GM23338 (cell line): Measurements from ENCODE around the gene FAM131B. TPM values are rescaled to one million over a fixed set of nuclear protein-coding genes. Genes with fewer than 3 reads are reported as not detected.

Experiments
- ATAC-seq: fragments of 200-7000 bp; cut with Tn5 transposase; 3 replicates; pipeline ENCODE4 v1.9.1; 2020
- DNase-seq: peaks from one replicate; pipeline ENCODE4 v3.0.0-alpha.2; 2015; ENCODE audit warnings: low spot score
- H2AFZ ChIP-seq: fragments of 200-600 bp; sonication (generic); 2 replicates; pipeline ENCODE4 v1.8.0; 2016; ENCODE audit warnings: antibody characterized with exemption, mild to moderate bottlenecking, moderate library complexity
- H3F3A ChIP-seq: fragments of 200-600 bp; sonication (generic); replicated peaks from 2 replicates; pipeline ENCODE4 v1.8.0; 2017; ENCODE audit warnings: antibody characterized with exemption, mixed run types, low read depth
- H3K27ac ChIP-seq: fragments of 200-600 bp; sonication (generic); 2 replicates; pipeline ENCODE4 v1.6.1; 2016; ENCODE audit warnings: low read depth
- H3K27me3 ChIP-seq: fragments of 200-600 bp; sonication (generic); 2 replicates; pipeline ENCODE4 v1.8.0; 2016; ENCODE audit warnings: mild to moderate bottlenecking, mixed run types, moderate library complexity; ENCODE audit not compliant: insufficient read depth
- H3K36me3 ChIP-seq: fragments of 200-600 bp; sonication (generic); 2 replicates; pipeline ENCODE4 v1.8.0; 2016; ENCODE audit warnings: mild to moderate bottlenecking; ENCODE audit not compliant: insufficient read depth
- H3K4me1 ChIP-seq: fragments of 200-600 bp; sonication (generic); 2 replicates; pipeline ENCODE4 v1.8.0; 2016; ENCODE audit warnings: mild to moderate bottlenecking, moderate library complexity; ENCODE audit not compliant: insufficient read depth
- H3K4me2 ChIP-seq: fragments of 200-600 bp; sonication (generic); 2 replicates; pipeline ENCODE4 v1.7.1; 2017; ENCODE audit warnings: mixed run types
- H3K4me3 ChIP-seq: fragments of 200-600 bp; sonication (generic); 2 replicates; pipeline ENCODE4 v1.6.1; 2016; ENCODE audit warnings: mixed run types
- H3K79me2 ChIP-seq: fragments of 200-600 bp; sonication (generic); replicated peaks from 2 replicates; pipeline ENCODE4 v1.8.0; 2017; ENCODE audit warnings: mild to moderate bottlenecking; ENCODE audit not compliant: insufficient read depth
- H3K9me2 ChIP-seq: fragments of 200-600 bp; sonication (generic); 2 replicates; pipeline ENCODE4 v1.8.0; 2017; ENCODE audit not compliant: insufficient read depth
- H4K20me1 ChIP-seq: fragments of 200-600 bp; sonication (generic); replicated peaks from 2 replicates; pipeline ENCODE4 v1.8.0; 2017; ENCODE audit warnings: mild to moderate bottlenecking; ENCODE audit not compliant: insufficient read depth
- H3K27ac Mint-ChIP-seq: 2 replicates; pipeline ENCODE4 v1.8.0; 2020; ENCODE audit warnings: inconsistent platforms, mild to moderate bottlenecking, moderate library complexity, mixed read lengths
- H3K27me3 Mint-ChIP-seq: 3 replicates; pipeline ENCODE4 v1.8.0; 2022; ENCODE audit warnings: low read depth, mild to moderate bottlenecking, moderate library complexity, mixed read lengths, inconsistent platforms; ENCODE audit not compliant: insufficient read depth, poor library complexity
- H3K36me3 Mint-ChIP-seq: 3 replicates; pipeline ENCODE4 v1.8.0; 2021; ENCODE audit warnings: low read depth, mild to moderate bottlenecking, inconsistent platforms, moderate library complexity, mixed read lengths
- H3K4me1 Mint-ChIP-seq: 3 replicates; pipeline ENCODE4 v1.8.0; 2020; ENCODE audit warnings: mild to moderate bottlenecking, inconsistent platforms, mixed read lengths
- H3K4me3 Mint-ChIP-seq: 3 replicates; pipeline ENCODE4 v1.8.0; 2021; ENCODE audit warnings: moderate library complexity, mild to moderate bottlenecking, inconsistent platforms, mixed read lengths
- H3K9me3 Mint-ChIP-seq: 3 replicates; pipeline ENCODE4 v1.8.0; 2020; ENCODE audit warnings: moderate library complexity, mild to moderate bottlenecking, inconsistent platforms, mixed read lengths
- EZH2phosphoT487 ChIP-seq: fragments of 200-600 bp; sonication (generic); IDR thresholded peaks from one replicate; pipeline ENCODE4 v1.8.1; 2018; ENCODE audit warnings: antibody characterized with exemption; ENCODE audit not compliant: unreplicated experiment
- JUNB ChIP-seq: IDR thresholded peaks from one replicate; pipeline ENCODE4 v1.6.1; 2016; ENCODE audit warnings: antibody characterized with exemption; ENCODE audit not compliant: unreplicated experiment
- POLR2AphosphoS5 ChIP-seq: IDR thresholded peaks from 2 replicates; pipeline ENCODE4 v1.6.1; 2016; ENCODE audit warnings: antibody characterized with exemption, low read depth
- STAT1 ChIP-seq: IDR thresholded peaks from one replicate; pipeline ENCODE4 v1.6.1; 2016; ENCODE audit warnings: antibody characterized with exemption; ENCODE audit not compliant: unreplicated experiment
- ZNF114 ChIP-seq: fragments of 250-450 bp; sonication (Bioruptor Pico); IDR thresholded peaks from 2 replicates; pipeline ENCODE4 v1.5.0; 2020; ENCODE audit warnings: mild to moderate bottlenecking, moderate library complexity
- ZNF331 ChIP-seq: fragments of 250-450 bp; sonication (Bioruptor Pico); IDR thresholded peaks from 2 replicates; pipeline ENCODE4 v1.5.0; 2020; ENCODE audit warnings: low read depth, mild to moderate bottlenecking, moderate library complexity
- polyA plus RNA-seq: library from polyadenylated mRNA; unstranded; fragments of >200 nt; fragmentation: Nextera tagmentation; extraction: Ambion mirVana; gene quantifications from 2 replicates; pipeline ENCODE4 v1.2.1, GENCODE V29; 2016
- total RNA-seq: library from RNA; depleted of rRNA; stranded (reverse); fragments of >200 nt; shearing (Covaris generic); gene quantifications from 2 replicates; pipeline ENCODE4 v1.2.3, GENCODE V29; 2014
- TF ChIP-seq, protein P1 (sequence below): fragments of 250-450 bp; sonication (Bioruptor Pico); IDR thresholded peaks from 2 replicates; pipeline ENCODE4 v1.5.0; 2020; ENCODE audit warnings: mild to moderate bottlenecking, moderate library complexity

Gene FAM131B
- total and polyA plus RNA-seq, 2 experiments from 2014 or later = 4.7 to 30.2 TPM

DNA sequence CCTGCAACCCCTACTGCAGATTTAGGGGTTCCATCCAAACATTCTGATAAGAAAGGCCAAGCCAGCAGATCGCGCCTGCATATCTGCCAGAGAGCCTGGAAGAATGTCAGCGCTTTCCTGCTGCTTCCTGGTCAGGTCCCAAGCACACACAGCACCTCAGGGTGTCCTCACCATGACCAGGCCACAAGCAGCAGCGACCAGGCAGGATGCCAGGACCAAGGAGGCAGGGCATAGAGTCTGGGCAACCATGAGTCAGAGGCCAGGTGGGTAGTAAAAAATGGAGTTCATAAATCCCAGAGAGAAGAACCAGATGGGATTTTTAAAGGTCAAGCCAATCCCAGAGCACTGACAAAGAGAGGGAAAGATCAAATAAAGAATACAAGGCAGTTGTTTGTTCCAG is 5.5 kb upstream of the FAM131B start (continued):
- TF ChIP-seq, protein P1, sequence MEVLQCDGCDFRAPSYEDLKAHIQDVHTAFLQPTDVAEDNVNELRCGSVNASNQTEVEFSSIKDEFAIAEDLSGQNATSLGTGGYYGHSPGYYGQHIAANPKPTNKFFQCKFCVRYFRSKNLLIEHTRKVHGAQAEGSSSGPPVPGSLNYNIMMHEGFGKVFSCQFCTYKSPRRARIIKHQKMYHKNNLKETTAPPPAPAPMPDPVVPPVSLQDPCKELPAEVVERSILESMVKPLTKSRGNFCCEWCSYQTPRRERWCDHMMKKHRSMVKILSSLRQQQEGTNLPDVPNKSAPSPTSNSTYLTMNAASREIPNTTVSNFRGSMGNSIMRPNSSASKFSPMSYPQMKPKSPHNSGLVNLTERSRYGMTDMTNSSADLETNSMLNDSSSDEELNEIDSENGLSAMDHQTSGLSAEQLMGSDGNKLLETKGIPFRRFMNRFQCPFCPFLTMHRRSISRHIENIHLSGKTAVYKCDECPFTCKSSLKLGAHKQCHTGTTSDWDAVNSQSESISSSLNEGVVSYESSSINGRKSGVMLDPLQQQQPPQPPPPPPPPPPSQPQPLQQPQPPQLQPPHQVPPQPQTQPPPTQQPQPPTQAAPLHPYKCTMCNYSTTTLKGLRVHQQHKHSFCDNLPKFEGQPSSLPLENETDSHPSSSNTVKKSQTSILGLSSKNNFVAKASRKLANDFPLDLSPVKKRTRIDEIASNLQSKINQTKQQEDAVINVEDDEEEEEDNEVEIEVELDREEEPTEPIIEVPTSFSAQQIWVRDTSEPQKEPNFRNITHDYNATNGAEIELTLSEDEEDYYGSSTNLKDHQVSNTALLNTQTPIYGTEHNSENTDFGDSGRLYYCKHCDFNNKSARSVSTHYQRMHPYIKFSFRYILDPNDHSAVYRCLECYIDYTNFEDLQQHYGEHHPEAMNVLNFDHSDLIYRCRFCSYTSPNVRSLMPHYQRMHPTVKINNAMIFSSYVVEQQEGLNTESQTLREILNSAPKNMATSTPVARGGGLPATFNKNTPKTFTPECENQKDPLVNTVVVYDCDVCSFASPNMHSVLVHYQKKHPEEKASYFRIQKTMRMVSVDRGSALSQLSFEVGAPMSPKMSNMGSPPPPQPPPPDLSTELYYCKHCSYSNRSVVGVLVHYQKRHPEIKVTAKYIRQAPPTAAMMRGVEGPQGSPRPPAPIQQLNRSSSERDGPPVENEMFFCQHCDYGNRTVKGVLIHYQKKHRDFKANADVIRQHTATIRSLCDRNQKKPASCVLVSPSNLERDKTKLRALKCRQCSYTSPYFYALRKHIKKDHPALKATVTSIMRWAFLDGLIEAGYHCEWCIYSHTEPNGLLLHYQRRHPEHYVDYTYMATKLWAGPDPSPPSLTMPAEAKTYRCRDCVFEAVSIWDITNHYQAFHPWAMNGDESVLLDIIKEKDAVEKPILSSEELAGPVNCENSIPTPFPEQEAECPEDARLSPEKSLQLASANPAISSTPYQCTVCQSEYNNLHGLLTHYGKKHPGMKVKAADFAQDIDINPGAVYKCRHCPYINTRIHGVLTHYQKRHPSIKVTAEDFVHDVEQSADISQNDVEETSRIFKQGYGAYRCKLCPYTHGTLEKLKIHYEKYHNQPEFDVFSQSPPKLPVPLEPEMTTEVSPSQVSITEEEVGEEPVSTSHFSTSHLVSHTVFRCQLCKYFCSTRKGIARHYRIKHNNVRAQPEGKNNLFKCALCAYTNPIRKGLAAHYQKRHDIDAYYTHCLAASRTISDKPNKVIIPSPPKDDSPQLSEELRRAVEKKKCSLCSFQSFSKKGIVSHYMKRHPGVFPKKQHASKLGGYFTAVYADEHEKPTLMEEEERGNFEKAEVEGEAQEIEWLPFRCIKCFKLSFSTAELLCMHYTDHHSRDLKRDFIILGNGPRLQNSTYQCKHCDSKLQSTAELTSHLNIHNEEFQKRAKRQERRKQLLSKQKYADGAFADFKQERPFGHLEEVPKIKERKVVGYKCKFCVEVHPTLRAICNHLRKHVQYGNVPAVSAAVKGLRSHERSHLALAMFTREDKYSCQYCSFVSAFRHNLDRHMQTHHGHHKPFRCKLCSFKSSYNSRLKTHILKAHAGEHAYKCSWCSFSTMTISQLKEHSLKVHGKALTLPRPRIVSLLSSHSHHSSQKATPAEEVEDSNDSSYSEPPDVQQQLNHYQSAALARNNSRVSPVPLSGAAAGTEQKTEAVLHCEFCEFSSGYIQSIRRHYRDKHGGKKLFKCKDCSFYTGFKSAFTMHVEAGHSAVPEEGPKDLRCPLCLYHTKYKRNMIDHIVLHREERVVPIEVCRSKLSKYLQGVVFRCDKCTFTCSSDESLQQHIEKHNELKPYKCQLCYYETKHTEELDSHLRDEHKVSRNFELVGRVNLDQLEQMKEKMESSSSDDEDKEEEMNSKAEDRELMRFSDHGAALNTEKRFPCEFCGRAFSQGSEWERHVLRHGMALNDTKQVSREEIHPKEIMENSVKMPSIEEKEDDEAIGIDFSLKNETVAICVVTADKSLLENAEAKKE (CRISPR knock-in tag) = no peak
- no peak for TF ChIP-seq ZNF331 (CRISPR knock-in tag)
- TF ChIP-seq EZH2phosphoT487 = no peak

DNA sequence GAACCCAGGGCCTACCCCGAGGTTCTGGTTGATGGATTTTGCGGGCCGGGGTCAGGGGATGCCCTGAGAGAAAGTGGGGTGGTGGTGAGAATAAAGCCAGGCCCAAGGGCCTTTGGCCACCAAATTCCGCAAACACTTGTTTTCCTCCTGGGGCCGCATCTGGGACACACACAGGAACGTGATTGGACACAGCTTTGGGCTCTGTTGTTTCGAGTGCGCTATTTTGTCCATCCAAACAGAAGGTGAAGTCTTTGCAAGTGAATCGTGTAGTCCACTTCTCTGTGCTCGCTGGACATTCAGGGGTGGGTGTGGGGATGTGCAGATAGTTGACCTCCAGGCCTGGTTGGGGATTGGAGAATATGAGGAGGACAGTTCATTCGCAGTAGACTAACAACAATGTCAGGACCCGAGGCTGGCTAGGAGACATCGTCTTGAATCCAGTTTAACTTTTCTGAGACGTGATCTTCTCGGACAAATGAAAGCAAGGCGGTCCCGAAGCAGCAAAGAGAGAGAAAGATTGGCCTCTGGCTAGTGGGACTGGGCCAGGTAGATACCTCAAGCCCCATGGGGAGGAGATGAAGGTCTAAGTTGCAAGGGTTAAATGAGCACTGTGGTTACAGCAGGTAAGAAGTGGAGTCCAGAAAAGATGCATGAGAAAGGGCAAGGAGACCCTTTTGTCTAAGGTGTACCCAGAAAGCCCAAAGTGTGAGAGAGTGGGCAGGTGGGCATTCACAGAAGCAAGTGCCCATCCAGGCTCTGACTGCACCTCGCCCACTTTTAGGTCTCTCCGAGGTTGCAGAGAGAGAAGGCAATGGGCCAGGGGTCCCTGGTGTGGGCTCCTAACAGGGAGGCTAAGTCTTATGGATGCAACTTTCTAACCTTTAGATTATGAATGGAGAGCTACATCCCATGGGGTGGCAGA is 764 bp upstream of the FAM131B start:
- peak overlapping the region; percentile 99 for H3K4me2 ChIP-seq
- H3K4me1 ChIP-seq = peaks cover 20% of the 10 kb centered on the region
- H3K4me3 ChIP-seq = peak overlapping the region; percentile 91
- peaks cover 2% of the 10 kb centered on the region; the same call in 1 of the 2 replicates for H3K36me3 ChIP-seq
- H3F3A ChIP-seq = no peaks in the 10 kb centered on the region
- H2AFZ ChIP-seq = peak overlapping the region; percentile 95
- H3K4me3 Mint-ChIP-seq = peak overlapping the region; percentile 71
- H3K27me3 Mint-ChIP-seq = peaks cover 23% of the 10 kb centered on the region
- H3K27me3 ChIP-seq = peaks cover 22% of the 10 kb centered on the region
- no peak; the same call in 2 of the 3 replicates for ATAC-seq
- no peak overlapping the region for H3K27ac ChIP-seq
- no peak for DNase-seq
- peaks cover 17% of the 10 kb centered on the region for H3K36me3 Mint-ChIP-seq
- no peaks in the 10 kb centered on the region; the same call in 1 of the 3 replicates for H3K9me3 Mint-ChIP-seq
- no peaks in the 10 kb centered on the region; the same call in 1 of the 2 replicates for H3K9me2 ChIP-seq
- H4K20me1 ChIP-seq = no peaks in the 10 kb centered on the region
- no peak overlapping the region for H3K27ac Mint-ChIP-seq
- no peaks in the 10 kb centered on the region for H3K79me2 ChIP-seq
- peaks cover 25% of the 10 kb centered on the region for H3K4me1 Mint-ChIP-seq
- no peak for TF ChIP-seq ZNF114 (CRISPR knock-in tag)
- no peak for TF ChIP-seq POLR2AphosphoS5
- no peak for TF ChIP-seq STAT1
- TF ChIP-seq JUNB = no peak
- TF ChIP-seq EZH2phosphoT487 = no peak
- TF ChIP-seq ZNF331 (CRISPR knock-in tag) = no peak
- TF ChIP-seq, protein P1 (CRISPR knock-in tag) = no peak
